Calu3 (cell line): ENCODE data around the gene HBS1L. TPM values are rescaled to one million over a fixed set of nuclear protein-coding genes. Genes with fewer than 3 reads are reported as not detected.

ENCODE experiments used
- BruUV-seq: library from RNA; stranded (reverse); fragments of 400-500 nt; replicated peaks from 2 replicates; lab custom pipeline; 2021; lab: Mats Ljungman, UMichigan
- CTCF ChIA-PET: fragments of 300-600 bp; sonication (Branson Sonifier 250); formaldehyde crosslinking; loops from one replicate; lab custom pipeline; 2022; ENCODE audit warnings: antibody characterized with exemption; lab: Charles Lee
- DNase-seq: peaks from one replicate; pipeline ENCODE4 v3.0.0; 2022
- H3K27ac Mint-ChIP-seq: one replicate; pipeline ENCODE4 v1.8.0; 2022; ENCODE audit warnings: mixed read lengths; ENCODE audit not compliant: unreplicated experiment
- H3K27me3 Mint-ChIP-seq: one replicate; pipeline ENCODE4 v1.8.0; 2022; ENCODE audit warnings: mixed read lengths; ENCODE audit not compliant: unreplicated experiment
- H3K36me3 Mint-ChIP-seq: one replicate; pipeline ENCODE4 v1.8.0; 2022; ENCODE audit warnings: mild to moderate bottlenecking, moderate library complexity, mixed read lengths; ENCODE audit not compliant: insufficient read depth, unreplicated experiment
- H3K4me1 Mint-ChIP-seq: one replicate; pipeline ENCODE4 v1.8.0; 2022; ENCODE audit warnings: mild to moderate bottlenecking, low read depth, mixed read lengths; ENCODE audit not compliant: unreplicated experiment
- H3K4me3 Mint-ChIP-seq: one replicate; pipeline ENCODE4 v1.8.0; 2022; ENCODE audit warnings: mild to moderate bottlenecking, low read depth, moderate library complexity, mixed read lengths; ENCODE audit not compliant: unreplicated experiment
- H3K9me3 Mint-ChIP-seq: one replicate; pipeline ENCODE4 v1.8.0; 2022; ENCODE audit warnings: low read depth, mixed read lengths; ENCODE audit not compliant: unreplicated experiment
- CTCF ChIP-seq: fragments of 200-600 bp; IDR thresholded peaks from one replicate; pipeline ENCODE4 v1.8.0; 2022; ENCODE audit warnings: antibody characterized with exemption; ENCODE audit not compliant: unreplicated experiment
- intact Hi-C: fragments of 100-400 bp; cut with micrococcal nuclease; formaldehyde crosslinking; loops from one replicate; pipeline ENCODE4 v1.10.0; 2022; ENCODE audit not compliant: unreplicated experiment
- total RNA-seq: library from RNA; stranded (reverse); gene quantifications from 2 replicates; pipeline ENCODE4 v1.2.3, GENCODE V29; 2022

The HBS1L gene
- total RNA-seq, 1 experiment from 2014 or later, result 50.0 TPM

- CTCF ChIA-PET, result no interaction called here
- no peak for DNase-seq
- Mint-ChIP-seq H3K27me3 (no peaks in the 10 kb centered on the region), H3K27ac (no peak overlapping the region), H3K4me1 (peaks cover 9% of the 10 kb centered on the region), H3K9me3 (no peaks in the 10 kb centered on the region), H3K36me3 (no peaks in the 10 kb centered on the region), H3K4me3 (no peak overlapping the region)
- intact Hi-C loops, result no loop called here
- TF ChIP-seq CTCF, result no peak
- no TSS peak for BruUV-seq
These were observed 38.1 kb upstream of the HBS1L start for GRCh38 chr6:135092724-135093123.

GRCh38 chr6:135090819-135091218, 36.2 kb upstream of the HBS1L start:
- no peaks in the 10 kb centered on the region for H3K27me3 Mint-ChIP-seq
- DNase-seq, result no peak
- BruUV-seq, result no TSS peak
- H3K4me1 Mint-ChIP-seq, result peaks cover 9% of the 10 kb centered on the region
- no peaks in the 10 kb centered on the region for H3K9me3 Mint-ChIP-seq
- no peak overlapping the region for H3K4me3 Mint-ChIP-seq
- no peak overlapping the region for H3K27ac Mint-ChIP-seq
- intact Hi-C loops, result no loop called here
- no peak for TF ChIP-seq CTCF
- no peaks in the 10 kb centered on the region for H3K36me3 Mint-ChIP-seq
- CTCF ChIA-PET, result no interaction called here

- CTCF ChIA-PET, result no interaction called here
- no peak overlapping the region for H3K4me3 Mint-ChIP-seq
- H3K4me1 Mint-ChIP-seq, result peaks cover 9% of the 10 kb centered on the region
- DNase-seq, result no peak
- no peaks in the 10 kb centered on the region for H3K9me3 Mint-ChIP-seq
- no peak for TF ChIP-seq CTCF
- no peaks in the 10 kb centered on the region for H3K27me3 Mint-ChIP-seq
- BruUV-seq, result no TSS peak
- intact Hi-C loops, result no loop called here
- no peaks in the 10 kb centered on the region for H3K36me3 Mint-ChIP-seq
- H3K27ac Mint-ChIP-seq, result no peak overlapping the region
These were observed 35.3 kb upstream of the HBS1L start for GRCh38 chr6:135089901-135090300.

- CTCF ChIA-PET, result no interaction called here
- H3K4me3 Mint-ChIP-seq, result no peak overlapping the region
- peak overlapping the region; percentile 42 for H3K27ac Mint-ChIP-seq
- intact Hi-C loops, result no loop called here
- no peak for TF ChIP-seq CTCF
- no TSS peak for BruUV-seq
- peak; percentile 10 for DNase-seq
- H3K9me3 Mint-ChIP-seq, result no peaks in the 10 kb centered on the region
- H3K36me3 Mint-ChIP-seq, result no peaks in the 10 kb centered on the region
- peaks cover 9% of the 10 kb centered on the region for H3K4me1 Mint-ChIP-seq
- H3K27me3 Mint-ChIP-seq, result no peaks in the 10 kb centered on the region
These were observed 34.5 kb upstream of the HBS1L start for GRCh38 chr6:135088818-135089809.
